H9 (cell line): ENCODE data around the gene FGB. TPM values are rescaled to one million over a fixed set of nuclear protein-coding genes. Genes with fewer than 3 reads are reported as not detected.

Experiments
- DNase-seq: peaks from one replicate; pipeline ENCODE4 v3.0.0-alpha.2; 2017
- H2AFZ ChIP-seq: one replicate; pipeline ENCODE4 v1.6.1; 2013; ENCODE audit warnings: mild to moderate bottlenecking, low read length, control low read depth, moderate library complexity
- H2AK5ac ChIP-seq: 2 replicates; pipeline ENCODE4 v1.6.1; 2013; ENCODE audit warnings: low read length, control low read depth, mixed read lengths; ENCODE audit not compliant: insufficient read length
- H2BK120ac ChIP-seq: one replicate; pipeline ENCODE4 v1.6.1; 2013; ENCODE audit warnings: low read depth, mild to moderate bottlenecking, low read length, control low read depth, inconsistent platforms; ENCODE audit not compliant: poor library complexity, severe bottlenecking
- H2BK12ac ChIP-seq: 2 replicates; pipeline ENCODE4 v1.6.1; 2013; ENCODE audit warnings: low read length, control low read depth, mixed read lengths, low read depth; ENCODE audit not compliant: insufficient read length
- H2BK15ac ChIP-seq: 2 replicates; pipeline ENCODE4 v1.6.1; 2013; ENCODE audit warnings: low read depth, low read length, control low read depth
- H2BK20ac ChIP-seq: one replicate; pipeline ENCODE4 v1.6.1; 2013; ENCODE audit warnings: low read depth, mild to moderate bottlenecking, low read length, control low read depth, inconsistent platforms; ENCODE audit not compliant: poor library complexity, severe bottlenecking
- H2BK5ac ChIP-seq: 2 replicates; pipeline ENCODE4 v1.6.1; 2013; ENCODE audit warnings: low read length, control low read depth, mixed read lengths; ENCODE audit not compliant: insufficient read length
- H3K14ac ChIP-seq: 2 replicates; pipeline ENCODE4 v1.6.1; 2013; ENCODE audit warnings: low read length, control low read depth; ENCODE audit not compliant: insufficient read depth
- H3K18ac ChIP-seq: 2 replicates; pipeline ENCODE4 v1.6.1; 2013; ENCODE audit warnings: low read depth, mild to moderate bottlenecking, mixed read lengths, low read length, control low read depth; ENCODE audit not compliant: insufficient read length
- H3K23ac ChIP-seq: 2 replicates; pipeline ENCODE4 v1.6.1; 2013; ENCODE audit warnings: low read length, control low read depth, mixed read lengths, low read depth; ENCODE audit not compliant: insufficient read length
- H3K23me2 ChIP-seq: 2 replicates; pipeline ENCODE4 v1.6.1; 2013; ENCODE audit warnings: low read depth, mild to moderate bottlenecking, mixed read lengths, low read length, control low read depth; ENCODE audit not compliant: insufficient read length, poor library complexity, severe bottlenecking
- H3K27ac ChIP-seq: 2 replicates; pipeline ENCODE4 v1.5.1; 2013; ENCODE audit warnings: low read length, control low read depth, mixed read lengths, low read depth; ENCODE audit not compliant: insufficient read length
- H3K27me3 ChIP-seq: 2 replicates; pipeline ENCODE4 v1.6.1; 2013; ENCODE audit warnings: low read length, control low read depth, inconsistent platforms; ENCODE audit not compliant: insufficient read depth
- H3K4ac ChIP-seq: 2 replicates; pipeline ENCODE4 v1.6.1; 2013; ENCODE audit warnings: low read depth, mild to moderate bottlenecking, control low read depth, inconsistent platforms, low read length, moderate library complexity
- H3K4me1 ChIP-seq: 2 replicates; pipeline ENCODE4 v1.6.1; 2013; ENCODE audit warnings: low read length, control low read depth, inconsistent platforms; ENCODE audit not compliant: insufficient read depth
- H3K4me2 ChIP-seq: 2 replicates; pipeline ENCODE4 v1.6.1; 2013; ENCODE audit warnings: low read length, control low read depth, mixed read lengths; ENCODE audit not compliant: insufficient read length, insufficient read depth
- H3K56ac ChIP-seq: 2 replicates; pipeline ENCODE4 v1.6.1; 2013; ENCODE audit warnings: low read depth, mild to moderate bottlenecking, mixed read lengths, low read length, control low read depth; ENCODE audit not compliant: insufficient read length
- H3K79me1 ChIP-seq: 2 replicates; pipeline ENCODE4 v1.6.1; 2013; ENCODE audit warnings: low read depth, mild to moderate bottlenecking, moderate library complexity, low read length, control low read depth, inconsistent platforms; ENCODE audit not compliant: insufficient read depth, poor library complexity, severe bottlenecking
- H3K79me2 ChIP-seq: 2 replicates; pipeline ENCODE4 v1.6.1; 2013; ENCODE audit warnings: low read length, control low read depth, inconsistent platforms; ENCODE audit not compliant: insufficient read depth
- H3K9ac ChIP-seq: 2 replicates; pipeline ENCODE4 v1.6.1; 2013; ENCODE audit warnings: low read length, control low read depth, mixed read lengths; ENCODE audit not compliant: insufficient read length; ENCODE audit errors: extremely low read depth
- H3K9me3 ChIP-seq: one replicate; pipeline ENCODE4 v1.6.1; 2013; ENCODE audit warnings: low read depth, low read length, inconsistent platforms; ENCODE audit not compliant: control insufficient read depth
- H3T11ph ChIP-seq: one replicate; pipeline ENCODE4 v1.6.1; 2013; ENCODE audit warnings: mild to moderate bottlenecking, low read length, control low read depth, inconsistent platforms
- H4K20me1 ChIP-seq: one replicate; pipeline ENCODE4 v1.6.1; 2013; ENCODE audit not compliant: control insufficient read depth, insufficient read length, insufficient read depth
- H4K5ac ChIP-seq: 2 replicates; pipeline ENCODE4 v1.6.1; 2013; ENCODE audit warnings: low read depth, mild to moderate bottlenecking, mixed read lengths, low read length, control low read depth; ENCODE audit not compliant: insufficient read length
- H4K8ac ChIP-seq: replicated peaks from 2 replicates; pipeline ENCODE4 v1.6.1; 2013; ENCODE audit warnings: low read length, control low read depth, mixed read lengths, low read depth; ENCODE audit not compliant: insufficient read length
- H4K91ac ChIP-seq: 2 replicates; pipeline ENCODE4 v1.6.1; 2013; ENCODE audit warnings: low read depth, mild to moderate bottlenecking, moderate library complexity, mixed read lengths, low read length, control low read depth; ENCODE audit not compliant: insufficient read length
- H3K27ac Mint-ChIP-seq, 3 experiments: 2 replicates in 2 of 3; 3 replicates in 1 of 3; pipeline ENCODE4 v1.8.0; 2020 to 2021; ENCODE audit warnings: mixed read lengths in 3 of 3, mild to moderate bottlenecking in 1 of 3, moderate library complexity in 1 of 3
- H3K27me3 Mint-ChIP-seq: 2 replicates; pipeline ENCODE4 v1.8.0; 2021; ENCODE audit warnings: low read depth, mild to moderate bottlenecking, moderate library complexity, mixed read lengths
- H3K36me3 Mint-ChIP-seq, 3 experiments: 2 replicates in 2 of 3; 3 replicates in 1 of 3; pipeline ENCODE4 v1.8.0; 2020 to 2021; ENCODE audit warnings: low read depth in 3 of 3, mixed read lengths in 3 of 3; ENCODE audit not compliant: insufficient read depth in 1 of 3
- H3K4me1 Mint-ChIP-seq, 2 experiments: 2 replicates each; pipeline ENCODE4 v1.8.0; 2020; ENCODE audit warnings: mixed read lengths in 2 of 2
- H3K4me3 Mint-ChIP-seq, 2 experiments: 2 replicates in 1 of 2; 3 replicates in 1 of 2; pipeline ENCODE4 v1.8.0; 2020 to 2021; ENCODE audit warnings: mild to moderate bottlenecking in 2 of 2, mixed read lengths in 2 of 2, moderate library complexity in 1 of 2
- H3K9me3 Mint-ChIP-seq, 2 experiments: 2 replicates in 1 of 2; 3 replicates in 1 of 2; pipeline ENCODE4 v1.8.0; 2020; ENCODE audit warnings: mild to moderate bottlenecking in 2 of 2, mixed read lengths in 2 of 2, moderate library complexity in 1 of 2
- WGBS: extraction: QIAGEN DNeasy Blood & Tissue Kit; methylation state at CpG from one replicate; pipeline ENCODE4 v1.1.7; 2013; ENCODE audit warnings: missing lambda C conversion rate, low lambda C conversion rate, mixed read lengths; ENCODE audit not compliant: insufficient read length; ENCODE audit errors: extremely low coverage; 5-methylcytosine and 5-hydroxymethylcytosine counted together
- total RNA-seq: library from RNA; stranded (reverse); gene quantifications from 2 replicates; pipeline ENCODE4 v1.2.1, GENCODE V29; 2021
- TF ChIP-seq, protein P1 (sequence below): fragments of 200-600 bp; sonication (generic); conservative IDR thresholded peaks from 3 replicates; pipeline ENCODE4 v1.8.0; 2021; ENCODE audit warnings: antibody characterized with exemption, mild to moderate bottlenecking

The FGB gene
- total RNA-seq, 1 experiment from 2014 or later: not detected

GRCh38 chr4:154616287-154616686, 53.5 kb downstream of the FGB start:
- Histone ChIP-seq H3K79me2 (no peaks in the 10 kb centered on the region), H2BK12ac (no peak overlapping the region), H2BK5ac (no peak overlapping the region), H3K4ac (no peak overlapping the region), H4K5ac (no peak overlapping the region), H2BK20ac (no peak overlapping the region), H3K9me3 (no peaks in the 10 kb centered on the region), H3K27me3 (no peaks in the 10 kb centered on the region), H3K56ac (no peak overlapping the region), H3T11ph (no peak overlapping the region), H3K79me1 (no peaks in the 10 kb centered on the region), H2AFZ (no peak overlapping the region), H3K18ac (no peak overlapping the region), H3K23me2 (no peaks in the 10 kb centered on the region), H4K20me1 (no peaks in the 10 kb centered on the region), H2AK5ac (no peak overlapping the region), H3K27ac (no peak overlapping the region), H3K23ac (no peak overlapping the region), H3K9ac (no peak overlapping the region), H4K8ac (no peak overlapping the region), H3K14ac (no peak overlapping the region), H3K4me2 (no peak overlapping the region), H3K4me1 (no peaks in the 10 kb centered on the region; the same call in 1 of the 2 replicates), H2BK120ac (no peak overlapping the region), H2BK15ac (no peak overlapping the region), H4K91ac (no peak overlapping the region)
- Mint-ChIP-seq H3K4me1 (peaks cover 4 to 9% of the 10 kb centered on the region in 2 experiments), H3K36me3 (no peaks in the 10 kb centered on the region), H3K27ac (no peak overlapping the region), H3K9me3 (no peaks in the 10 kb centered on the region), H3K4me3 (no peak overlapping the region), H3K27me3 (no peaks in the 10 kb centered on the region)
- no CpG with 5 or more reads among the region's 4 CpGs for WGBS
- TF ChIP-seq, protein P1, sequence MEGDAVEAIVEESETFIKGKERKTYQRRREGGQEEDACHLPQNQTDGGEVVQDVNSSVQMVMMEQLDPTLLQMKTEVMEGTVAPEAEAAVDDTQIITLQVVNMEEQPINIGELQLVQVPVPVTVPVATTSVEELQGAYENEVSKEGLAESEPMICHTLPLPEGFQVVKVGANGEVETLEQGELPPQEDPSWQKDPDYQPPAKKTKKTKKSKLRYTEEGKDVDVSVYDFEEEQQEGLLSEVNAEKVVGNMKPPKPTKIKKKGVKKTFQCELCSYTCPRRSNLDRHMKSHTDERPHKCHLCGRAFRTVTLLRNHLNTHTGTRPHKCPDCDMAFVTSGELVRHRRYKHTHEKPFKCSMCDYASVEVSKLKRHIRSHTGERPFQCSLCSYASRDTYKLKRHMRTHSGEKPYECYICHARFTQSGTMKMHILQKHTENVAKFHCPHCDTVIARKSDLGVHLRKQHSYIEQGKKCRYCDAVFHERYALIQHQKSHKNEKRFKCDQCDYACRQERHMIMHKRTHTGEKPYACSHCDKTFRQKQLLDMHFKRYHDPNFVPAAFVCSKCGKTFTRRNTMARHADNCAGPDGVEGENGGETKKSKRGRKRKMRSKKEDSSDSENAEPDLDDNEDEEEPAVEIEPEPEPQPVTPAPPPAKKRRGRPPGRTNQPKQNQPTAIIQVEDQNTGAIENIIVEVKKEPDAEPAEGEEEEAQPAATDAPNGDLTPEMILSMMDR: no peak
- no peak for DNase-seq
